ENCODE measurements around the gene LAMP5.

LAMP5 gene

GRCh38 chr20:9499126-9499899 is 15.1 kb upstream of the LAMP5 start:
- Histone ChIP-seq H3K4me3 (ENCODE audit: low read length) (no peak overlapping the region), H3K27me3 (ENCODE audit: insufficient read depth, low read length) (peaks cover 8% of the 10 kb centered on the region), H3K27ac (ENCODE audit: low read depth, low read length) (no peak overlapping the region), H3K4me1 (ENCODE audit: insufficient read depth, low read length) (peaks cover 4% of the 10 kb centered on the region), H3K9ac (ENCODE audit: low read depth, low read length) (no peak overlapping the region), H3K36me3 (ENCODE audit: insufficient read depth, low read length) (no peaks in the 10 kb centered on the region), H3K9me3 (ENCODE audit: insufficient read depth, low read depth, low read length) (no peaks in the 10 kb centered on the region)
- WGBS = 90% methylated on average over 5 of the region's 5 CpGs

DNA sequence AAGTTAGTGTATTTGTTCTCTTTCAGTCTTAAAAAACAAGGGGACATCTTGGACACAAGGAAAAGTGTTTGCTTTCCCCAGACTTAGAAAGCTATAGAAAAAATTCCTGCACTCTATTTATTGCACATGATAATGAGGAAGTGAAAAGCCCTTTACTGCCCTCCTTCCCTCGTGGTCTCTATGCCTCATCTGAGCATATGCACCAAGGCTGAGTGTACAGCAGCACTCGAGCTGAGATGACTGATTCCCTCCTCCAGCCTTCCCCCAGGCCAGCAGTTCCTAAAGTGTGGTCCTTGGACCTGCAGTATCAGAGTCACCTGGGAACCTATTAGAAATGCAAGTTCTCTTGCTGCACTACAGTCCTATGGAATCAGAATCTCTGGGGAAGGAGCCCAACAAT is 14.3 kb upstream of the LAMP5 start:
- 82% methylated on average over 2 of the region's 2 CpGs for WGBS
- Histone ChIP-seq H3K27me3 (ENCODE audit: insufficient read depth, low read length) (peaks cover 17% of the 10 kb centered on the region), H3K4me1 (ENCODE audit: insufficient read depth, low read length) (peaks cover 8% of the 10 kb centered on the region), H3K27ac (ENCODE audit: low read depth, low read length) (no peak overlapping the region), H3K9me3 (ENCODE audit: insufficient read depth, low read depth, low read length) (no peaks in the 10 kb centered on the region), H3K9ac (ENCODE audit: low read depth, low read length) (no peak overlapping the region), H3K36me3 (ENCODE audit: insufficient read depth, low read length) (no peaks in the 10 kb centered on the region), H3K4me3 (ENCODE audit: low read length) (no peak overlapping the region)

DNA sequence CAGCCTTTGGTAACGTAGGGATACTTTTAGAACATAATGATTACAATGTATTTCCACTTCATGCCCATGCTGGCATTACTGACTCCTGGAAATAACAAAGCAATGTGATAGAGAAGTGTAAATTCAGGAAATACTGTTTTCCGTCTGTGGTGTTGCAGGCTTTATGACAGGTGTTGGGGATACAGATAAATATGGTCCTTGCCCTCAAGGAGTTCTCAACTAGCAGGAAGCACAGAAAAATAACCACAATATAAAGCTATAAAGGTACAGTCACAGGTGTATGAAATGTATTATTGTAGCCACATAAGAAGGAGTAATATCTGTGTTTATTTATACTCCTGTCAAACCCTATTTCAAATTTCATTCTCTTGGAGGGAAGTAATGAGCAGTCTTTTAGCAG is 12.9 kb upstream of the LAMP5 start:
- Histone ChIP-seq H3K4me1 (ENCODE audit: insufficient read depth, low read length) (peaks cover 12% of the 10 kb centered on the region), H3K27ac (ENCODE audit: low read depth, low read length) (no peak overlapping the region), H3K36me3 (ENCODE audit: insufficient read depth, low read length) (no peaks in the 10 kb centered on the region), H3K9me3 (ENCODE audit: insufficient read depth, low read depth, low read length) (no peaks in the 10 kb centered on the region), H3K9ac (ENCODE audit: low read depth, low read length) (no peak overlapping the region), H3K27me3 (ENCODE audit: insufficient read depth, low read length) (peaks cover 30% of the 10 kb centered on the region), H3K4me3 (ENCODE audit: low read length) (no peak overlapping the region)
- WGBS = 96% methylated on average over 2 of the region's 2 CpGs

GRCh38 chr20:9503526-9504245 is 10.7 kb upstream of the LAMP5 start:
- Histone ChIP-seq H3K9ac (ENCODE audit: low read depth, low read length) (no peak overlapping the region), H3K9me3 (ENCODE audit: insufficient read depth, low read depth, low read length) (no peaks in the 10 kb centered on the region), H3K27me3 (ENCODE audit: insufficient read depth, low read length) (peaks cover 52% of the 10 kb centered on the region), H3K27ac (ENCODE audit: low read depth, low read length) (no peak overlapping the region), H3K4me1 (ENCODE audit: insufficient read depth, low read length) (peaks cover 12% of the 10 kb centered on the region), H3K4me3 (ENCODE audit: low read length) (no peak overlapping the region), H3K36me3 (ENCODE audit: insufficient read depth, low read length) (no peaks in the 10 kb centered on the region)
- WGBS = 74% methylated on average over 9 of the region's 9 CpGs

- Histone ChIP-seq H3K4me1 (ENCODE audit: insufficient read depth, low read length) (peaks cover 12% of the 10 kb centered on the region), H3K9ac (ENCODE audit: low read depth, low read length) (no peak overlapping the region), H3K27ac (ENCODE audit: low read depth, low read length) (no peak overlapping the region), H3K9me3 (ENCODE audit: insufficient read depth, low read depth, low read length) (no peaks in the 10 kb centered on the region), H3K36me3 (ENCODE audit: insufficient read depth, low read length) (no peaks in the 10 kb centered on the region), H3K4me3 (ENCODE audit: low read length) (peak overlapping the region; percentile 29; the same call in 1 of the 2 replicates), H3K27me3 (ENCODE audit: insufficient read depth, low read length) (peaks cover 76% of the 10 kb centered on the region)
- 91% methylated on average over 34 of the region's 34 CpGs for WGBS
Measured at GRCh38 chr20:9506280-9506821, 8.0 kb upstream of the LAMP5 start.

DNA sequence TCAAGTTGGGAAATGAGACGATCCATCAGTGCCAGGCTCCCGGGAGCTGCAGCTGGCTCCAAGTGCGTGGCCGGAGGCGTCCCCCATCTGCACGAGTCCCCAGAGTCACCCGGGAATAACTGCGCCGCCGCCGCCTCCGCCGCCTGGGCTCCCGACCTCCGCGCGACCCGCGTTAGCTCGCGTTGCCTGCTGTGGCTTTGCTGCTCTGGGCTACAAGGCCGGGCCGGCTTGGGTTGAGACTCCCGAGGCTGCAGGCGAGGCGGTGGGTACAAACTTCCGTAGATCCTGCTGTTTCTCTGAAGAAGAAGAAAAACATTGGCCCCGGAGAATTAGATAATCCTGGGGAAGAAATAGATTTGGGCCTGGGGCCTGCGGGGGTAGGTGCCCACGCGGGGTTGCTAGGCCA is 7.4 kb upstream of the LAMP5 start:
- Histone ChIP-seq H3K9ac (ENCODE audit: low read depth, low read length) (no peak overlapping the region), H3K4me3 (ENCODE audit: low read length) (peak overlapping the region; percentile 29; the same call in 1 of the 2 replicates), H3K27me3 (ENCODE audit: insufficient read depth, low read length) (peaks cover 81% of the 10 kb centered on the region), H3K27ac (ENCODE audit: low read depth, low read length) (no peak overlapping the region), H3K9me3 (ENCODE audit: insufficient read depth, low read depth, low read length) (no peaks in the 10 kb centered on the region), H3K36me3 (ENCODE audit: insufficient read depth, low read length) (no peaks in the 10 kb centered on the region), H3K4me1 (ENCODE audit: insufficient read depth, low read length) (peaks cover 12% of the 10 kb centered on the region)
- WGBS = 96% methylated on average over 31 of the region's 31 CpGs

DNA sequence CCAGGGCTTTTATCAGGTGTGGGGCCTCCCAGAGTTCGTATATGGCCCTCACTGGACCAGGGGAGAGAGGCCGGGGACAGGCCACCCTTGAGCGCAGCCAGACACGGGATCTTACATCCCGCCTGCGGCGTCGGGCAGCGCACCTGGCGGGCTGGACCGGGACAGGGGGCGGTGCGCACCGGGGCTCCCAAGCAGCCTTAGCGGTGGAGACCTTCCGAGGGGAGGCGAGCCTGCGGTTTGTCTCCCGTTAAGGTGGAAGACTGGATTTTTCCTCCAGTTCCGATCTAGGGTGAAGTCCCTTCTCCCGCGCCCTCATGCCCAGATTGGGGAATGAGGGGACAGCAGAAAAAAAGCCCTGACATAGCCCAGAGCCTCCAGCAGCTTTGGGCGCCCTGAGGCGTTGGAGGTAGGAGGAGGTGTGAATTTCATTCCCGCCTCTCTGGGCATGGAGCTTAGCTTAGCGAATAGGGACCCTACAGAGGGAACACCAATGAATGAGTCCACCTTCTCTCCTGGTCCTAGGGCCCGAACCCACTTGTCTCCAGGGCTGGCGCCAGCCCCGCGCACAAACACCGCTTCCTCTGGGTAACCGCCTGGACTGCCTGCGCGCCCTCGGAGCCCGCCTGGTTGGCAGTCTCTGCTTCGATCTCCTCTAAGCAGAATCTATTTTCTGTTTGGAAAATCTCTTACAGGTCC is 6.7 kb upstream of the LAMP5 start:
- Histone ChIP-seq H3K9me3 (ENCODE audit: insufficient read depth, low read depth, low read length) (no peaks in the 10 kb centered on the region), H3K4me3 (ENCODE audit: low read length) (peak overlapping the region; percentile 29), H3K36me3 (ENCODE audit: insufficient read depth, low read length) (no peaks in the 10 kb centered on the region), H3K27ac (ENCODE audit: low read depth, low read length) (no peak overlapping the region), H3K9ac (ENCODE audit: low read depth, low read length) (no peak overlapping the region), H3K27me3 (ENCODE audit: insufficient read depth, low read length) (peaks cover 88% of the 10 kb centered on the region), H3K4me1 (ENCODE audit: insufficient read depth, low read length) (peaks cover 12% of the 10 kb centered on the region)
- 94% methylated on average over 37 of the region's 37 CpGs for WGBS

- Histone ChIP-seq H3K9ac (ENCODE audit: low read depth, low read length) (no peak overlapping the region), H3K9me3 (ENCODE audit: insufficient read depth, low read depth, low read length) (no peaks in the 10 kb centered on the region), H3K27ac (ENCODE audit: low read depth, low read length) (no peak overlapping the region), H3K4me1 (ENCODE audit: insufficient read depth, low read length) (peaks cover 12% of the 10 kb centered on the region), H3K27me3 (ENCODE audit: insufficient read depth, low read length) (peaks cover 94% of the 10 kb centered on the region), H3K4me3 (ENCODE audit: low read length) (peak overlapping the region; percentile 29), H3K36me3 (ENCODE audit: insufficient read depth, low read length) (no peaks in the 10 kb centered on the region)
- 94% methylated on average over 23 of the region's 23 CpGs for WGBS
Measured at GRCh38 chr20:9508240-9508661, 6.1 kb upstream of the LAMP5 start.

- Histone ChIP-seq H3K9me3 (ENCODE audit: insufficient read depth, low read depth, low read length) (no peaks in the 10 kb centered on the region), H3K27me3 (ENCODE audit: insufficient read depth, low read length) (peaks cover 99% of the 10 kb centered on the region), H3K4me1 (ENCODE audit: insufficient read depth, low read length) (peaks cover 14% of the 10 kb centered on the region), H3K9ac (ENCODE audit: low read depth, low read length) (no peak overlapping the region), H3K4me3 (ENCODE audit: low read length) (peak overlapping the region; percentile 29), H3K36me3 (ENCODE audit: insufficient read depth, low read length) (no peaks in the 10 kb centered on the region), H3K27ac (ENCODE audit: low read depth, low read length) (no peak overlapping the region)
- WGBS = 96% methylated on average over 30 of the region's 30 CpGs
Measured at GRCh38 chr20:9508696-9509178, 5.7 kb upstream of the LAMP5 start.

- H3K9me3 ChIP-seq (ENCODE audit: insufficient read depth, low read depth, low read length) = no peaks in the 10 kb centered on the region
- no peaks in the 10 kb centered on the region for H3K36me3 ChIP-seq (ENCODE audit: insufficient read depth, low read length)
- peaks cover 12% of the 10 kb centered on the region for H3K4me1 ChIP-seq (ENCODE audit: insufficient read depth, low read length)
- 93% methylated on average over 4 of the region's 4 CpGs for WGBS
- H3K27ac ChIP-seq (ENCODE audit: low read depth, low read length) = no peak overlapping the region
- no peak overlapping the region for H3K4me3 ChIP-seq (ENCODE audit: low read length)
- no peak overlapping the region for H3K9ac ChIP-seq (ENCODE audit: low read depth, low read length)
- peaks cover 100% of the 10 kb centered on the region for H3K27me3 ChIP-seq (ENCODE audit: insufficient read depth, low read length)
Measured at GRCh38 chr20:9509246-9509645, 5.1 kb upstream of the LAMP5 start.

DNA sequence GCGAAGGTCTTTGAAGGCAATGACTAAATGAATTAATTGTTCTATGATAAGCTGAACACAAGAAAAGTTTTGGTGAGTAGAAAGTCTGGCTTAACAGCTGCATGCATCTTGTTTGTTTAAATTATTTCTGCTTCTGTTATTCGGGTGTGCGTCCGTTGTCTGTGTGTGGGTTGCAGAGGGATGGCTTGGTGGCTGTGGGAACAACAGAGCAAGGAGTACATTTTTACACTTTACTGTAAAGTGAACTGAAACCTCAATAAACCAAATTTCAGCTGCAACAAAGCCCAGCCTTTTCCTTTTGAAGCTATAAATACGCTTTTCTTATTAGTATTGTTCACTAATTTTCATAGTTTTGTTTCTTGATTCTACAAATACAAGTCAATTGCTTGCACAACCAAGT is 3.5 kb upstream of the LAMP5 start:
- WGBS = 92% methylated on average over 5 of the region's 5 CpGs
- no peaks in the 10 kb centered on the region for H3K36me3 ChIP-seq (ENCODE audit: insufficient read depth, low read length)
- H3K4me3 ChIP-seq (ENCODE audit: low read length) = no peak overlapping the region
- H3K9ac ChIP-seq (ENCODE audit: low read depth, low read length) = no peak overlapping the region
- peaks cover 100% of the 10 kb centered on the region for H3K27me3 ChIP-seq (ENCODE audit: insufficient read depth, low read length)
- no peak overlapping the region for H3K27ac ChIP-seq (ENCODE audit: low read depth, low read length)
- no peaks in the 10 kb centered on the region for H3K9me3 ChIP-seq (ENCODE audit: insufficient read depth, low read depth, low read length)
- peaks cover 14% of the 10 kb centered on the region for H3K4me1 ChIP-seq (ENCODE audit: insufficient read depth, low read length)

All from HUES64 (cell line).